ENCODE data around the gene RTN4R.
"Not testable (repeated sequence)": the region's sequence is repeated elsewhere in the genome, so short reads cannot be mapped to it uniquely, and the experiment has no call there.

GRCh38 chr22:20263404-20264281, 4.5 kb downstream of the RTN4R start:
- not testable (repeated sequence) for TF ChIP-seq EZH2 (IDR thresholded peaks at IDR 0.05; ENCODE audit: insufficient read depth, low read length); CTCF (IDR thresholded peaks at IDR 0.05; ENCODE audit: insufficient read depth, low read depth, low read length)
